G401 (cell line): Measurements from ENCODE around the gene SCFD1. TPM values are rescaled to one million over a fixed set of nuclear protein-coding genes. Genes with fewer than 3 reads are reported as not detected.
A peak's percentile ranks its signal among the peaks of the same experiment; 100 is the strongest.
"Not testable (repeated sequence)": the region's sequence is repeated elsewhere in the genome, so short reads cannot be mapped to it uniquely, and the experiment has no call there.

Experiments used
- DNase-seq: peaks from one replicate; pipeline ENCODE4 v3.0.0-alpha.2; 2015; ENCODE audit warnings: low spot score
- in situ Hi-C: cut with HindIII; loops from 2 replicates; pipeline ENCODE4 v1.10.0; 2016; ENCODE audit warnings: low sequenced_read_pairs, mixed read lengths
- total RNA-seq: library from RNA; depleted of rRNA; stranded (reverse); fragments of >200 nt; shearing (Covaris generic); gene quantifications from 2 replicates; pipeline ENCODE4 v1.2.3, GENCODE V29; 2014; rRNA removed

SCFD1 gene
- 56.9 and 63.7 TPM in 2 replicates for total RNA-seq

DNA sequence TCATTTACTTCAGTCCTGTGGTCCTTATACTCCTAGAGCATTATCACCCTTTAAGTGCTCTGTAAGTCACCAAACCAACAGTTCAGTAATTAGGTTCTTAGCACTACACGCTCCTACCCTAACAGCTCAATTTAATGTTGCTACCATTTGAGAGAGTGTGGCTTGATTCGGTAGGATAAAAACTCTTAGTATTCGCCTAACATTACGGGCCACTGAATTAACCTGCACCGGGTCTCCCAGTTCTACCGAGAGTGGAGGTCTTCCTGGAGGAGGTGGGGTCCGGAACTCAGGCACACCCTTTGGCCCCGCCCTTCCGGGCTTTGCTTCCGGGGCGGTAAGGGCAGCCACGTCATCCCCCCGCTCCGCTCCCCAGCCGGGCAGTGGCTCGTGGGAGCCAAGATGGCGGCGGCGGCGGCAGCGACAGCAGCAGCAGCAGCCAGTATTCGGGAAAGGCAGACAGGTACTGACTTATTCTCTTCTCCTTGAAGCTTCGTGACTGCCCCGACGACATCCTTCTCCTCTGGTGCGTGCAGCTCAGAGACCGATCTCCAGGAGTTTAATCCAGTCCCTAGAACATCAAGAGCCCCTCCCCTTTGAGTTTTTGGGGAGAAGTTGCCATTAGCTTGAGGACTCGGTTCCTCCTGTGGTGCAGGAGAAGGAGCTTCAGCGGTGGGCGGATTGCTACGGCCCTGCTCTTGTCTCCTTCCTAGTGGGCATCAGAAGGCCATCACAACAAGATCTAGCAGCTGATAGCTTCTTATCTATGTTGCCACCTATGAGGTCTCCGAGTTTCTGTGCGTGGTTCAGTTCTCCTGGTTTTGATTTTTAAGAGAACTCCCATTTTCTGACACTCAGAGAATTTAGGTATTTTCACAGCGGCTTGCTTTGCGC is at the start of gene SCFD1:
Gene SCFD1 (plus strand): TSS at position 380 of the 891 bp plus-strand sequence. CDS start 20 bp downstream, at position 400.
- in situ Hi-C loops = no loop called here
- peak; percentile 95 for DNase-seq

DNA sequence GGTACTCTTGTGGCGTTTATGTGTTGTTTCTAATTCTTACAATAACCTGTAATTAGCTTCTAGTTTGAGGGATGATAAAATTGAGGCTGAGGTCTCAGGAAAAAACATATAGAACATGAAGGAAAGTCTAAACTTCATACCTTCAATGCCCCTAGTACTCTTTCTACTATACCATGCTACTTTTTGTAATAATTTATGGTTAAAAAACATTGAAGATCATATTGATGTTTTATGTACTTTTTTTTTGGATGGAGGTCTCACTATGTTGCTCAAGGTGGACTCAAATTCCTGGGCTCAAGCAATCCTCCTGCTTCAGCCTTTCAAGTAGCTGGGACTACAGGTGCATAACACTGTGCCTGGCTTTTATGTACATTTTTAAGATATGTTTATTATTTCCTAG is 49.3 kb upstream of the SCFD1 start:
- DNase-seq = no peak
- in situ Hi-C loops = no loop called here

GRCh38 chr14:30573226-30573814 is 48.8 kb upstream of the SCFD1 start:
- DNase-seq = no peak
- in situ Hi-C loops = no loop called here

DNA sequence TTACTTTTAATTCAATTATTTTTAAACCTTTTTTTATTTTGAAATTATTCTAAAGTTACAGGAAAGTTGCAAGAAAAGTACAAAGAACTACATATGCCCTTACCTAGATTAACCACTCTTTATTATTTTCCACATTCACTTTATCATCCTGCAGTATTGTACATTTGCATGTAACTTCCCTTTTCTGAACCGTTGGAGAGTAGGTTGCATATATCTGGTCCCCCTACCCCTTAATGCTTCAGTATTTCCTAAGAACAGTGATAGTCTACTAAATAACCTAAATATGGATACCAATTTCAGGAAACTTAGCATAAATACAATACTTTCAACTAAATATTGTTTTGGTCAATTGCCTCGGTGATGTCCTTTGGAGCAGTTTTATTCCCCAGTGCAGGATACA is 48.2 kb upstream of the SCFD1 start:
- no peak for DNase-seq
- in situ Hi-C loops = no loop called here

DNA sequence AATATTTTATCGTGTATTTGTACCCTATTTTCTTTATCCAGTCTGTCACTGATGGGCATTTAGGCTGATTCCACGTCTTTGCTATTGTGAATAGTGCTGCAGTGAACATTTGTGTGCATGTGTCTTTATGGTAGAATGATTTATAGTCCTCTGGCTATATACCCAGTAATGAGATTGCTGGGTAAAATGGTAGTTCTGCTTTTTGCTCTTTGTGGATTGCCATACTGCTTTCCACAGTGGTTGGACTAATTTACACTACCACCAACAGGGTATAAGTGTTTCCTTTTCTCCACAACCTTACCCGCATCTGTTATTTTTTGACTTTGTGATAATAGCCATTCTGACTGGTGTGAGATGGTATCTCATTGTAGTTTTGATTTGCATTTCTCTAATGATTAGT is 47.3 kb upstream of the SCFD1 start:
- DNase-seq, in situ Hi-C loops: not testable (repeated sequence)

DNA sequence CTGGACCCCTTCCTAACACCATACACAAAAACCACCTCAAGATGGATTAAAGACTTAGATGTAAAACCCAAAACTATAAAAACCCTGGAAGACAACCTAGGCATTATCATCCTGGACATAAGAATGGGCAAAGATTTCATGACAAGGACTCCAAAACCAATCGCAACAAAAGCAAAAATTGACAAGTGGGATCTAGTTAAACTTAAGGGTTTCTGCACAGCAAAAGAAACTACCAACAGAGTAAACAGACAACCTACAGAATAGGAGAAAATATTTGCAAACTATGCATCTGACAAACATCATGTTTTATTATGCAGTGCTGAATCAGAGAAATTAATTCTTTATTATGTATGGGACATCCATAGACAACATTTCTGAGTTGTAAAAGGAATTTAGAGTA is 45.8 kb upstream of the SCFD1 start:
- DNase-seq, in situ Hi-C loops: not testable (repeated sequence)

GRCh38 chr14:30580616-30581282 is 41.4 kb upstream of the SCFD1 start:
- peak; percentile 44 for DNase-seq
- in situ Hi-C loops = no loop called here

- in situ Hi-C loops = no loop called here
- DNase-seq = no peak
Observed at GRCh38 chr14:30581283-30581625, 40.9 kb upstream of the SCFD1 start.

- no peak for DNase-seq
- in situ Hi-C loops = no loop called here
Observed at GRCh38 chr14:30582376-30582775, 39.7 kb upstream of the SCFD1 start.

DNA sequence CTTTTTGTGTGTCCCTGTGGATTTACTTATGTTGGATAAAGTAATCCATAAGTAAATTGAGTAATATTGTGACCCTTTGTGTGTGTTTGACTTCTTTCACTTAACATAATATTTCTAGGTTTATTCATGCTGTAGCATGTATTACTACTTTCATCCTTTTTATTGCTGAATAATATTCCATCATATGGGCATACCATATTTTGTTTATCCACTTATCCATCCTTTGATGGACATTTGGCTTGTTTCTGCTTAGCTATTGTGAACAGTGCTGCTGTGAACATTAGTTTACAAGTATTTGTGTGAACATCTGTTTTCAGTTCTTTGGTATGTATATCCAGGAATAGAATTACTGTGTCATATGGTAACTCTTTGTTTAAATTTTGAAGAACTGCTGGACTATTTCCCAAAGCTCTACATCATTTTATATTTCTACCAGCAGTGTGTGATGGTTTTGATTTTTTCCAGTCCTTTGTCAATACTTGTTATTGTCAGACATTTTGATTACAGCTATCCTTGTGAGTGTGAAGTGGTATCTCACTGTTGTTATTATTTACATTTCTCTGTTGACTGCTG is 38.0 kb upstream of the SCFD1 start:
- in situ Hi-C loops = no loop called here
- no peak for DNase-seq

DNA sequence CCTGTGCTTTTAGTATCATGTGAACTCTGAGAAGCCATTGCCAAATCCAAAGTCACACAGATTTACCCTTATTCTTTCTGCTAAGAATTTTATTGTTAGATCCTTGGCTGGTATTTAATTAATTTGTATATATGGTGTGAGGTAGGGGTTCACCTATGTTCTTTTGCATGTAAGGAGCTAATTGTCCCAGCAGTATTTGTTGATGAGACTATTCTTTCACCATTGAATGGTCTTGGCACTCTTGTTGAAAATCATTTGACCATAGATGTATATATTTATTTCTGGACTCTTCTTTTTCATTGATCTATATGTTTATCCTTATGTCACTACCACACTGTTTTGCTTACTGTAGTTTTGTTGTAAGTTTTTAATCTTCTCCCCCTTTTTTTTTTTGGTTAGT is 36.9 kb upstream of the SCFD1 start:
- DNase-seq = no peak
- in situ Hi-C loops = no loop called here

DNA sequence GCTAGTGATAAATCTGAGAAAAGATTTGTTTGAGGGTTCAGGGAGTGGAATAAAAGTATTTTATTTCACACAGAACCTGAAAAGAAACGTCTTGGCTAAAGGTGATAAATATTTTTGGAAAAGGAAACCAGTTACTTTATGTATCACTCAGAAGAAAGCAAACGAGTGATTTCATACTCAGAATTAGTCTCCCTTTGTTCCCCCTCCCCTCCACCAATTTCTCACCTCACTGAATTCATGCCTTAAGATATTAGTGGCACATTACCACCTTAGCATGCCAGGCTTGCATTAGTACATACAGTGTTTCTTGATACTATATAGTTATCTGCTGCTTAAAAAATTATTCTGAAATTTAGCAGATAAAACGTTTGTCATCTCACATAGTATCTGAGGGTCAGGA is 35.0 kb upstream of the SCFD1 start:
- no peak for DNase-seq

GRCh38 chr14:30588873-30589272 is 33.2 kb upstream of the SCFD1 start:
- in situ Hi-C loops = no loop called here

More for the DNA sequence above, 35.0 kb upstream of the SCFD1 start:
- in situ Hi-C loops = no loop called here

DNA sequence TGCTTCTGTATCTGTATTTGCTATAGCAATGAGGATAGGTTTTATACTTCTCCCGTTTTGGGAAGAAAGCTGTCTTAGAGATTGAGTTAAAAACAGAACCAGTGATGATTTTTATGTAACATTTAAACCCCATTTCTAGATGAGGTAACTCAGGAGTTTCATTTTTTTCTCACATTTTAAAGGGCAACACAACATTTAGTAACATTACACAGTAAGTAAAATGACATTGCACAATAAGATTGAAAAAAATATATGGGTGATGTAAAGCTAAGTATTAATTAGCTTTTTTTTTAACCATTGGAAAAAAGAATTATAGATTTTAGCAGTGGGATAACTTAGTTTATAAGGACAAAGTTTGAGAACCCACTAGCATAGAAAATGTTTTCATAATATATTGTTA is 25.2 kb upstream of the SCFD1 start:
- in situ Hi-C loops = no loop called here

More at GRCh38 chr14:30588873-30589272, 33.2 kb upstream of the SCFD1 start:
- DNase-seq = no peak

GRCh38 chr14:30597504-30597903 is 24.6 kb upstream of the SCFD1 start:
- DNase-seq = no peak
- in situ Hi-C loops = no loop called here

More for the DNA sequence above, 25.2 kb upstream of the SCFD1 start:
- no peak for DNase-seq

- in situ Hi-C loops = no loop called here
- DNase-seq = no peak
Observed at GRCh38 chr14:30600922-30601918, 20.9 kb upstream of the SCFD1 start.

GRCh38 chr14:30603402-30603801 is 18.7 kb upstream of the SCFD1 start:
- in situ Hi-C loops = no loop called here
- DNase-seq = no peak

DNA sequence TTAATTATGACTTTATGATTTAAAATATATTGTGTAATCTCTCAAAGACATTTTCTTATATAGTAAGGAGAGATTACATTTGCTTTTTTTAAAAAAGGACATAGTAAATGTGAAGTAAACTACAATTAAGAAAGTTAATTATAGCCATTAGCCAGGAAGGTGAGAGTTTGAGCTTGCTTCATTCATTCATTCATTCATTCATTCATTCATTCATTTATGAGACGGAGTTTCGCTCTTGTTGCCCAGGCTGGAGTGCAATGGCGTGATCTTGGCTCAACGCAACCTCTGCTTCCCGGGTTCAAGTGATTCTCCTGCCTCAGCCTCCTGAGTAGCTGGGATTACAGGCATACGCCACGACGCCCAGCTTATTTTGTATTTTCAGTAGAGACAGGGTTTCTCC is 17.4 kb upstream of the SCFD1 start:
- DNase-seq, in situ Hi-C loops: not testable (repeated sequence)
